Stomach (tissue), 4 donors: ENCODE results near the gene SHISA5.

Experiments
- CTCF ChIP-seq, 7 experiments: fragments of 450-650 bp in 4 of 7; fragments of 200-600 bp in 3 of 7; sonication (generic) in 3 of 7; IDR thresholded peaks; one replicate each; pipeline ENCODE4 v1.5.1; 2016 to 2019; ENCODE audit warnings: antibody characterized with exemption in 7 of 7, control low read depth in 2 of 7, mild to moderate bottlenecking in 1 of 7
- EP300 ChIP-seq: sonication (generic); formaldehyde crosslinking; IDR thresholded peaks from one replicate; pipeline ENCODE4 v1.6.1; 2017; ENCODE audit warnings: antibody characterized with exemption

DNA sequence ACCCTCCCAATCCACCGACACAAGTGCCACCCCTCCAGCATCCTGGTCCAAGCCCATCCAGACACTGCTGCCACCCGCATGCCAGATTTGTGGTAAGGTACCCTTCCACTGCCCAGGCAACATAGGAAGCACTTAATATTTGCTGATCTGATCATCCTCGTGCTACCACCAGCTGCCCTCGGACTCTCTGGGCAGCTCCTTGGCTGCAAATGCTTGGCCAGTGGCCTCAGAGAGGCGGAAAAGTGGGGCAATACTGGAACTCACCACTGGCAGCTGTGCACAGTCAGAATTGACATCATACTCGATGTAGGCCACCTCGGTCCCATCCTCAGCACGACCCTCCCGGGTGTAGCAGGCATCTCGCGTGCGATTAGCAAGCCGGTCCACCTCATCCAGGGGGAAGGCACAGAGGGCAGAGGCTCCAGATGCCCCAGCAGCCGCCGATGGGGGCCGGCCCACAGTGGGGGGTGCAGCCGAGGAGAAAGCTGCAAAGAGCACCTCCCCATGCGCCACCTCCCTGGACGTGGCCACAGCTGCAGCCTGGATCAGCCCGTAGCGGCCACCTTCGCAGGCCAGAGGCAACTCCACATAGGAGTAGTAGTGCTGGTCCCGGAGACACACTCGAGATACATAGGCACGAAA, 80.6 kb downstream of the SHISA5 start:
- TF ChIP-seq CTCF (IDR thresholded peaks at IDR 0.05) (no peak), EP300 (no peak)
